Measurements from ENCODE around the gene REV3L.

Gene REV3L

GRCh38 chr6:111353912-111354462 is 129.0 kb downstream of the REV3L start:
- Histone ChIP-seq H3K27ac (ENCODE audit: poor library complexity, severe bottlenecking) (no peak overlapping the region), H3K4me3 (ENCODE audit: severe bottlenecking) (no peak overlapping the region), H3K27me3 (ENCODE audit: insufficient read depth, poor library complexity, severe bottlenecking) (no peaks in the 10 kb centered on the region), H3K36me3 (ENCODE audit: low read depth) (peaks cover 81% of the 10 kb centered on the region), H3K9me3 (ENCODE audit: severe bottlenecking) (no peaks in the 10 kb centered on the region), H3K4me1 (ENCODE audit: insufficient read depth, poor library complexity, severe bottlenecking) (no peaks in the 10 kb centered on the region)
- DNase-seq (ENCODE audit: low spot score) (no peak), ATAC-seq (ENCODE audit: low read depth) (no peak)
- TF ChIP-seq CTCF (IDR thresholded peaks at IDR 0.05; ENCODE audit: poor library complexity, severe bottlenecking): no peak

- no peaks in the 10 kb centered on the region for H3K27me3 ChIP-seq (ENCODE audit: insufficient read depth, poor library complexity, severe bottlenecking)
- no peak overlapping the region for H3K4me3 ChIP-seq (ENCODE audit: severe bottlenecking)
- peaks cover 75% of the 10 kb centered on the region for H3K36me3 ChIP-seq (ENCODE audit: low read depth)
- H3K27ac ChIP-seq (ENCODE audit: poor library complexity, severe bottlenecking): no peak overlapping the region
- H3K4me1 ChIP-seq (ENCODE audit: insufficient read depth, poor library complexity, severe bottlenecking): no peaks in the 10 kb centered on the region
- no peaks in the 10 kb centered on the region for H3K9me3 ChIP-seq (ENCODE audit: severe bottlenecking)
- no peak for ATAC-seq (ENCODE audit: low read depth)
- no peak for TF ChIP-seq CTCF (IDR thresholded peaks at IDR 0.05; ENCODE audit: poor library complexity, severe bottlenecking)
- no peak for DNase-seq (ENCODE audit: low spot score)
Observed at GRCh38 chr6:111347589-111347988, 135.4 kb downstream of the REV3L start.

- DNase-seq (ENCODE audit: low spot score) (no peak), ATAC-seq (ENCODE audit: low read depth) (no peak)
- Histone ChIP-seq H3K4me1 (ENCODE audit: insufficient read depth, poor library complexity, severe bottlenecking) (no peaks in the 10 kb centered on the region), H3K27me3 (ENCODE audit: insufficient read depth, poor library complexity, severe bottlenecking) (no peaks in the 10 kb centered on the region), H3K36me3 (ENCODE audit: low read depth) (peaks cover 38% of the 10 kb centered on the region), H3K27ac (ENCODE audit: poor library complexity, severe bottlenecking) (no peak overlapping the region), H3K9me3 (ENCODE audit: severe bottlenecking) (no peaks in the 10 kb centered on the region), H3K4me3 (ENCODE audit: severe bottlenecking) (no peak overlapping the region)
- TF ChIP-seq CTCF (IDR thresholded peaks at IDR 0.05; ENCODE audit: poor library complexity, severe bottlenecking): no peak
Observed at GRCh38 chr6:111342913-111343312, 140.1 kb downstream of the REV3L start.

- TF ChIP-seq CTCF (IDR thresholded peaks at IDR 0.05; ENCODE audit: poor library complexity, severe bottlenecking): no peak
- H3K36me3 ChIP-seq (ENCODE audit: low read depth): peaks cover 34% of the 10 kb centered on the region
- DNase-seq (ENCODE audit: low spot score) (no peak), ATAC-seq (ENCODE audit: low read depth) (no peak)
- no peak overlapping the region for H3K27ac ChIP-seq (ENCODE audit: poor library complexity, severe bottlenecking)
- no peaks in the 10 kb centered on the region for H3K4me1 ChIP-seq (ENCODE audit: insufficient read depth, poor library complexity, severe bottlenecking)
- no peaks in the 10 kb centered on the region for H3K27me3 ChIP-seq (ENCODE audit: insufficient read depth, poor library complexity, severe bottlenecking)
- no peaks in the 10 kb centered on the region for H3K9me3 ChIP-seq (ENCODE audit: severe bottlenecking)
- H3K4me3 ChIP-seq (ENCODE audit: severe bottlenecking): no peak overlapping the region
Observed at GRCh38 chr6:111339294-111339693, 143.7 kb downstream of the REV3L start.

- no peak for DNase-seq (ENCODE audit: low spot score)
- Histone ChIP-seq H3K4me1 (ENCODE audit: insufficient read depth, poor library complexity, severe bottlenecking) (no peaks in the 10 kb centered on the region), H3K27ac (ENCODE audit: poor library complexity, severe bottlenecking) (no peak overlapping the region), H3K36me3 (ENCODE audit: low read depth) (peaks cover 33% of the 10 kb centered on the region), H3K9me3 (ENCODE audit: severe bottlenecking) (no peaks in the 10 kb centered on the region), H3K27me3 (ENCODE audit: insufficient read depth, poor library complexity, severe bottlenecking) (no peaks in the 10 kb centered on the region), H3K4me3 (ENCODE audit: severe bottlenecking) (no peak overlapping the region)
- no peak for TF ChIP-seq CTCF (IDR thresholded peaks at IDR 0.05; ENCODE audit: poor library complexity, severe bottlenecking)
- ATAC-seq (ENCODE audit: low read depth): no peak
Observed at GRCh38 chr6:111338843-111339242, 144.2 kb downstream of the REV3L start.

All from RWPE2 (cell line).